GM19372 (cell line): ENCODE measurements around the gene TSPAN18.

Source experiments
- ATAC-seq: cut with Tn5 transposase; IDR thresholded peaks from one replicate; pipeline ENCODE4 v1.9.1; 2021; ENCODE audit warnings: mild to moderate bottlenecking, low read depth, moderate library complexity; ENCODE audit not compliant: unreplicated experiment

The TSPAN18 gene

DNA sequence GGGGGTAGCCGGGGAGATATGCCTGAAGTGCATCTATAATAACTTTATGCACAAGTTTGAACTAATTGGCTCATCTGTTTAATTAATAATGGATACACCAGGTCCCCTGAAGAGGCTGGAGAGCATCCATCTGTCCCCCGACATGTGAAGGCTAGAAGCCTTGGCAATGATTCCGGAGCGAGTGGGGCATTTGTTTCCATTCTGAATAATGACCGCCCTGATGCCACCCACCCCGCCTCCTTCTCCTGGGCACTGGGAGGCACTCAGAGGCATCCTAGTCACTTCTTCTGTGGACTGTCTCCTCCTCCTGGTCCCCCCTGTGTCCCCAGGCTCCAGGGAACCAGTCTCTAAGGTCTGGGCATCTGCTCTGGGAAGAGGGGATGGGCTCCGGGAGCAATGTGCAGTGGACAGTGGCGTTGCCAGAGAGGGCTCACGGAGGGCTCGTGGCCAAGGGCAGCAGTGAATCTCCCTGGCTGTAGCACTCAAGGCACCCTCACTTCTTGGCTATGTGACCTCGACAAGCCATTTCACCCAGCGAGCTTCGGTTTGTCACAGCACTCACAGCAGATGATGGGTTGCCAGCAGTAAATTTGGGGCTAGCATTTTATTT is 64.7 kb downstream of the TSPAN18 start:
- ATAC-seq, result no peak

DNA sequence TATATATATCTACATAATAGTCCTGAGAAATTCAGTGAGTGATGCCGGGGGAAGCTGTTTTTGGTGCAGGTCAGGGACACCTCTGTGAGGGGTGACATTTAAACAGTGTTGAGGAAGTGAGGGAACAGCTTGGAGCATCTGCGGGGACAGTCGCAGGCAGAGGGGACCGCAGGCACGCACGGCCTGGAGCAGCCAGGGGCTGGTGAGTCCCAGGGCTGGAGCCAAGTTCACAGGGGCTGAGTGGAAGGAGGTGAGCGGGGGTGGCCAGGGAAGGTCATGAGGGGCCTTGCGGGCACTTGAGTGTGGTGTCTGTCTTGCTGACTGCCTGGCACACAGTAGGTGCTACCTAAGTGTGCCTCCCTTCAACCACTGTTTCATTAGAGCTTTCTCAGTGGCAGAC is 65.4 kb downstream of the TSPAN18 start:
- no peak for ATAC-seq

DNA sequence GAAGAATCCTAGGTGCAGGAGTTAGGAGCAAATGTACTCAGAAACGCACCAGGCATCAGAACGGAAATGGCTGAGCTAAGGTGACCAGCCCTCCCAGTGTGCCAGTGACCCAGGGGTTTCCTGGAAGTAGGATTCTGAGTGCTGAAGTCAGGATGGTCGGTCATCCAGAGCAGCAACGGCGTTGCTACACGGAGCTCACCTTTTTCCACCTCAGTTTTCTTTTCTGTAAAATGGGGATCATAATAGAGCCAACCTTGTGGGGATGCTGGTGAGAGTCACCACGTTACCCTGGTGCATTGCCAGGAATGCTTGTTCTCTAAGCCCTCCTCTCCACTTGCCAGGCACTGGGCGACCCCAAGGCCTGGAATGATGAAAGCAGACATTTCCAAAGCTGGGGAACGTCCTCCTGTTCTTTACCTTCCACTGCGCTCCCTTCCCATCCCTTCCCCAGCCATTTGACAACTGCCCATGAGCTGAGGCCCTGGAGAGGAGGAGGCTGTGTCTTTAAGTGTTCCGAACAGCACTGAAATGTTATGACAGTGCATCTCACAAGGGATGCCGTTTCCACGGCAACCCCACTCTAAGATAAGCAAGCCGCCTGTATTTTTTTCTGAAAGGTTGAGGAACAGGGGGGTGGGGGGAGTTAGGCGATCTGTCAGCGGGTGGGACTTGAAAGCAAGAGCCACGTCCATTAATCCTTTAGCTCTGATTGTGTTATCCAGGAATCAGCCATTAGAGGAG is 66.8 kb downstream of the TSPAN18 start:
- no peak for ATAC-seq

DNA sequence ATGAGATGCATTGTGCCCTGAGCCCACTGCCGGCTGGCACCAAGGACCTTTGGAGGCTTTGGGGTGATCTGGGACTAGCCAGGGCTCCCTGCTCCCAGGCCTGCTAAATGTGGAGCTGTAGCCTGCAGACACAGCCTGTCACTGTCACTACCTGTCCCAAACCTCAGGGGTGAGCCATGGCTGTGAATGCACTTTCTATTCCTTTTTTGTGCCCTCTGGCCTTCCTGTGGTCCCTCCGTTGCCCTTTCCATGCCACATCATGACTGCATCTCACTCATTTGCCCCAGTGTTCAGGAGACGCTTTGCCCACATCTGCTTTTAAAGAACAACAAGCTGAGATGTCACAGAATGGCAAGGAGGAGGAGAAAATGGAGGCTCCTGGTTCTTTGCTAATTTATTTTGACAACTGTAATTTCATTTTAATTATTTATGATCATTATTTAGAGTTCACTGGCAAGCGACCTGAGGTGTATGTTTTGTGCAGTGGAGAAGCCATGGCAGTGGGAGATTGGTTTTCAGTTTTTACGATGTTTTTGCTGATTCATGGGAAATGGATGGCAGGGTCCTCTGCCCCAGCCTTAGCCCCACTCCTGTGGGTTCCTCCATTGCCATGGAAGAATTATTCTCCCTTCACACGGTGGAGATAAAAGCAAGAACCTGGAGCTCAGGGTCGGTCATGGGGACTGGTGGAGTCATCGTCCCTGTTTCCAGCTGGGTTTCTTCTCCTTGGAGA is 69.2 kb downstream of the TSPAN18 start:
- no peak for ATAC-seq

DNA sequence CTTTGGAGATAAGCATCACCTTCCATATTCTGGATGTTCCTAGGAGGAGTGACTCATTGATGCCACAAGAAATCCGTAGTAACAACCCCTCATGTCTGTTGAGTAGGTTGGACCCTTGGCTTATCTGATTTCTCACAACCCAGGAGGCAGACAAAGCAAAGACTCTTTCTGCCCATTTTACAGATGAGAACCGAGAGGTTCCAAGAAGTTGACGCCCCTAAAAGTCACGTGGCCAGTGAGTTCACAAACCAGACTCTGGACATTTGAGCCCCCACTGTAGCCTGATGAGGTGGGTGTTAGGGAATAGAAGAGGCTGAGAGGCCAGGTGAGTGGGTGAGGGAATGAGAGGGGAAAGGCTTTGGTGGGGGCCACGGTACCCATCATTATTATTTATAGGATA is 70.3 kb downstream of the TSPAN18 start:
- no peak for ATAC-seq

DNA sequence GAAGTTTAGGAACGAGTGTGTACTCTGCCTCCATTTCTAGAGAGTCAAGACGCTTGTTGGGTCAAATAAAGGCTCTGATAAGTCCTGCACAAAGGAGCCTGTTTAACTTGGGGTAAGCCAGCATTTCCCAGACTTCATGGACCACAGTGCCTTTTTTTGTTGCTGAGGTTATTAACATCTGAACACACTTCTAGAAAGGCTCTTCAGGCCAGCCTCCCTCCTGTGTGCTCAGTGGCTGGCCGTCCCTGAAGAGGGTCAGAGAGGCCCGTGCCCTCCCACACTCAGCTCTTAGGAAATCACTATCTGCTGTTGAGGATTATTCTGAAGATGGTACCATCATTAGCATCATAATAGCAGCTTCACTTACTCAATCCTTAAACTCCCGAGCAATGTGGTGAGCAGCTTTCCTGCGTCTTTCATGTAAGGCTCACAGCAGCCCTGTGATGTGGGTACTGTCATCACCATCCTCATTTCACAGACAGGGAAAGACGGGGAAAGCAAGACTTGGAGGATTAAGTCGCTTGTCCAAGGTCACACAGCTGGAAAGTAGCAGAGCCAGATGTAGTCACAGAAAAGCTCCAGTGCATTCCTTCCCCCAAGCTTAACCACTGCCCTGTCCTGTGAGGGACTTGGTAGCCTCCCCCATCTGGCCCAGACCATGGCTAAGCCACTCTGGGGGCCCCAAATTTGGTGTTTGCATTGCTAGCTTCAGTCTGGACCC is 71.3 kb downstream of the TSPAN18 start:
- no peak for ATAC-seq

DNA sequence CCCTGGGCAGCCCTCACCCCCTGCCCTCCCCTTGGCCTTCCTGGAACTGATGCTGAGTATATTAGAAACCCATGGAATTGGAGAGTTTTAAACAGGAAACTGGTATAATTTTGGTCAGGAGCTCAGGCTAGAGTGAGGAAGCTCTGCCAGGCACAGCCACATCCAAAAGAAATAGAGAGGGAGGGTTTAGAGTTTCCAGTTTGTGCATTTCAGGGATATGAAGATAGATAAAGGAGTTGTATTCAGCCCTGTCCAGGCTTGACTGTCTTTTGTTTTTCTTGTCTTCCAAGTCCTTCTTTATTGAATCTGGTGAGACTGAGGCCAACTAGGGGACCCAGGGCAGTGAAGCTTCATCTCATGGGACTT is 71.8 kb downstream of the TSPAN18 start:
- ATAC-seq, result no peak

DNA sequence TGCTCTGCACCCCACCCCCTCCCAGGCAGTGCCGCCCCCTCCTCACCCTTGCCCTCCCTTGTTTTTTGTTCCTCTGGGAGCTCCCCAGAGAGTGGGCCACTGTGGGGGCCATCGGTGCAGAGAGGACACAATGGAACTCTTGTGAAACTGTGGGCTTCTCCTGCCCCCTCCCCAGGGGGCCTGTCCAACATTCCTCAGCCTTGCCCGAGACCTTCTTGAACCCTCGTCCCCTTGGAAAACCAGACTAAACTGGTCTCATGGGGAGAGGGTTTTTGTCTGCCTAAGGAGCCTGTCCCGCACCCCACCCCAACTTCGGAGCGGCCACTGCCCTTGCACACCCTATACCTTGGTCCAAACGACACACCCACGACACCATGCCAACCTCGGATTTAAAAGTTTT is 72.2 kb downstream of the TSPAN18 start:
- ATAC-seq, result no peak

DNA sequence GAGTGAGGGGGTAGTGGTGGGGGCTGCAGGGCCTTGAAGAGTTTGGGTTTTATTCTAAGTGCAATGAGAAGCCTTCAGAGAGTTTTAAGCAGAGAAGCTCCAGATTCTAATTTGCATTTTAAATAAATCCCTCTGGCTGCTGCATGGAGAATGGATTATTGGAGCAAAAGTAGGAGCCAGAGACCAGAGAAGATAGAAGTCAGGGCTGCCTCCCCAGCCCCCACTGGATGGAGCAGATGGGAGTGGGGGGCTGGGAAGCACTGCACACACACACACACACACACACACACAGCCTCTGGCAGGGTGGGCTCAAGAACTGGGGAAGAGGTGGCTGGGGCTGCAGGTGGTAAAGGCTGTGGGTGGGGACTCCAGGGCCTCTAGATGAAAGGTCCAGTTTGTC is 75.6 kb downstream of the TSPAN18 start:
- ATAC-seq, result no peak

DNA sequence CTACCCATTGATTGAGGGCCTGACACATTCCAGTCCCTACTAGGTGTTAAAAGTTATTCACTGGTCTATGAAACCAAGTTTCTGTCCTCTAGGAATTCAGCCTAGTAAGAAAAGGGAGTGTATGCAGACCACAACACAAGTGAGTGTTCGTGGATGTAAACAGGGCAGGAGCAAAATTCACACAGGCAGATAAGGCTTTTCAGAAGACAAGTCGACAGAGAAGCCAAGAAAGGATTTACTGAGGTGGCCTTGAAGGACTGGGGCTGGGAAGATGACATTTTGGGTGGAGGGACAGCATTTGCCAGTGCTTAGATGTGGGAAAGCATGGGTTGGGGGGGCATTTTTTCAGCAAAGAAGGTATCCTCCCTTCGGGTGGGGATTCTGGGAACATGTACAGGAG is 76.2 kb downstream of the TSPAN18 start:
- no peak for ATAC-seq

DNA sequence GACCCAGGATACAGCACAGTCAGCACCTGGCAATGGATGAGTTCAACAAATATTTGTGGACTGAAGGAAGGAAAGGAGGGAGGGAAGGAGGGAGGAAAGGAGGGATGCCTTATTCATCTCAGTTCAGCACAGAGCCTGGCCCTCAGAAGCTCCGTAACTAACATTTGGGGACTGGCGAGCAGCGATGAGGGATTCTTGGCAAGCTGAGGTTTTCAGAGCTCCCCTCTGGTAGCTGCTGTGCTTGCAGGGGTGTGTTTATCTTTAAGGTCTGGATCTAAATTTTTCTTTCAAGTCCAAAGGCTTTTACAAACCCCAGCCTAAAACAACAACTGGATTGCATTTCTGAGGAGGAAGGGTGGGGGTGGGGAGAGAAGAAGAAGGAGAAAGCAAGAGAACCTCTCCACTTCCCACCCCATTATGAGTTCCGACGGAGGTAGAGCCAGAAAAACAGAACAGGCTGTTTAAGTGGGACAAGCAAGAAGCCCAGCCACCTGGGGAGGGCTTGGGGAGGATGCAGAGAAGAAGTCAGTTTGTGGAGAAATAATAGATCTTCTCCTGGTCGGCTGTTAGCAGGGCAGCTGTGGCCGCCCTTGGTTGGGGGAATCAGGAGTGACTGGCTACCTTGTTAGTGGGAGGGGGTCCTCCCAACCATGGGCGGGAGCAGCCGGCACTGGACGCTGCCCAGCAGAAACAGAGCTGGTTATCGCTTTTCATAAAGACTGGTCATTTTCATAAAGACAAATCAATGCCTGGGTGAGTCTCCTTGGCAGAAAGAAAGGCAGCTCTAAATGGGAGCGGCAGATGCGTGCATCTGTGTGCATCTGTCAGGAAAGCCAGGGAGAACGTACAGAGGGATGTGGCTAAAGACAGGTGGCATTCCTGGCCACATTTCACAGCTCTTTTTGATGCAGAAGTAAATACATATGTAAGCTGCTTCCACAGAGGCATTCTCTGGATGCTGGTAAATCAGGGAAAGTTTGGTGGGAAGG is 78.0 kb downstream of the TSPAN18 start:
- ATAC-seq, result no peak

DNA sequence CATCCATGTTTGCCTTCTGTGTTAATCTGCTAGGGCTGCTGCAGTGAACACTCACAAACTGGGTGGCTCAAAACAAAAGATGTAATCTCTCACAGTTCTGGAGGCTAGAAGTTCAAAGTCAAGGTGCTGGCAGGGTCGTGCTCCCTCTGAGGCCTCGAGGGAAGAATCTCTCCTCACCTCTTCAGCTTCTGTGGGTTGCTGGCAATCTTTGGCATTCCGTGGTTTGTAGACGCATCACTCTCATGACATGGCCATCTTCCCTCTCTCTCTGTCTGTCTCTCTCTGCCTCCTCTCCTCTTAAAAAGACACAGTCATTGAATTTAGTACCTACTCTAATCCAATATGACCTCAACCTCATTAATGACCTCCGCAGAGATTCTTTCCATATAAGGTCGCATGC is 78.8 kb downstream of the TSPAN18 start:
- ATAC-seq, result no peak

DNA sequence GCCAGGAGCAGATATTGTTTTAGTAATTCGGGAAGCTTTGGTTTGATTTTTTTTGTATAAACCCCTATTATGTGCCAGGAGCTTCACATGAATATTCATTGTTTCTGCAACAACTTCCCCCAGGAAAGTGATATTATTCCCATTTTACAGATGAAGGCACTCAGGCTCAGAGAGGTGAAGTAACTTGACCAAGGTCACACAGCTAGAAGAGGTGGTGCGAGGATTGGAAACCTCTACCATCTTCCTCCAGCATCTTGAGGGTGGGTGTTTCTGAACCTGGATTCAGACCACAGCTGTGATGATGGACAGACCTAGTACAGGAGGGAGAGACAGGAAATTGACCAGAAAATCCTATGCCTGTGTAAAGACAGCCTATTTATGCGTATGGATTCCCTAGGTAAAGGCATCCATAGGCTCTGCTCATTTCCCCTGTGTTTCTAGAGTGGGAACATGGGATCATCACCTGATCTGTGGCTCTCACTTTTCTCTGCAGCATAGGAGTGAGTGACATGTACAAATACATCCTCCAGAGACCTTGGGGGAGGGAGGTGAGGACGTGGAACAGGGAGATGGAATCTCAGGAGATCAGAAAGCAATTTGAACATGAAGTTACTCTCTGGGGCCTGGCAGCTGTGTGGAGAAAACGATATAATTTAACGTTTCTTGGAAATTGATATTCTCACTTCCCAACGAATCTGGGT is 81.4 kb downstream of the TSPAN18 start:
- ATAC-seq, result no peak

DNA sequence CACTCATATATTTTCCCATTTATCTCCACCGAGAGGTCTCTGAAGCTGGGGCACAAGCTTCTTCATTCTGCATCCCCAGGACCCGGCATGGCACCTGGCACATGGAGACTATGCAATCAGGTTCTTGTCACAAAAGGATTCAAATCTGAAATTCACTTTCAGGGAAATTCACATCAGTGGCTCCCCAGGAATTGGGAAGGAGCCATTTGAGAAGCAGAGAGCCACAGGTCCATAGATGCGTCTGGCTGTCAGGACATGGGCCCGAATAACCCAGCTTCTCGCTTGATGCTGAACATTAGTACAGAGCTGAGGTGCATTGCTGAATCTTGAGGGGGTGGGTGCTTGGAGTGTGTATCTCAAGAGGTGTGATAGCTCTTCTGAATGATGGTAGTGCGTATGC is 82.5 kb downstream of the TSPAN18 start:
- ATAC-seq, result no peak

DNA sequence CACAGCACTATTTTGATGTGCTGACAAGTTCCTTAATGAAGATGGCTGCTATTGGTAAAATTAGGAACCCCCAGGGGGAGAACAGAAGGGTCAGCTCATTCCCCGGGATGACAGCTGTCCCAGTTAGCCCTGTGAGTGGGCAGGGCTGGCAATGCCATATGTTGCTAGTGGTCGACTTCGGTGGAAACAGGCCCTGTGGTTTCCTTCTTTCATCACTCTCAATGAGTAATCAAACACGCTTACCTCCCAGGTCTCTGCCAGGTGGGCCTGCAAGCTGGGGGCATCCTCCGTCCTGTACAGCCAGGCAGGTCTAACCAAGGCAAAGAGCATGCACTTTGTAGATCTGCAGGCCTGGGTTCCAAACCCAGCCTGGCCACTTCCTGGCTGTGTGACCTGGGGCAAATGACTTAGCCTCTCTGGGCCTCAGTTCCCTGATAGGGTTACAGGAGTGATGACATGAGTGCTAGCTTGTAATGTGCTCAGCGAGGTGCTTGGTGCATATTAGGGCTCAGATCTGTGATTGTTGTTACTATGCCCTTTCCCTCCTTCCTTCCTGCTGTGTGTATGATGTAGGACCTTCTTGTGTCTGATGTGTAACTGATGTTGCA is 85.2 kb downstream of the TSPAN18 start:
- no peak for ATAC-seq

DNA sequence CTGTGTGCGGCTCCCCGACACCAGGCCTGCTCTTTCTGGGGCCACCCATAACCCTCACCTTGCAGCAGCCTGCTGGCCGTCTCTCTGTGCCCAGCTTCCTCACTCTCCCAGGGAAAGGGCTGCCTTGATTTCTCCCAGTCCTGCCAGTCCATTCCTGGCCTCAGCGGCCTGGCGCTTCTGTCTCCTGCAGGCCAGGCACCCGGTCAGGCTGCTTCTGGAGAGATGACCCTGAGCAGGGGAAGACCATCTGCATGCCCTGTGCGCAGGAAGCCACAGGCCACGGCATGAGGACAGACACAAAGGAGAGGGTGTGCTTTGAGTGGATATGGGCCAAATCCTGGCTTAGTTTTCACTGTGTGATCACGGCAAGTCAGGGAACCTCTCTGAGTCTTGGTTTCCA is 86.2 kb downstream of the TSPAN18 start:
- no peak for ATAC-seq

DNA sequence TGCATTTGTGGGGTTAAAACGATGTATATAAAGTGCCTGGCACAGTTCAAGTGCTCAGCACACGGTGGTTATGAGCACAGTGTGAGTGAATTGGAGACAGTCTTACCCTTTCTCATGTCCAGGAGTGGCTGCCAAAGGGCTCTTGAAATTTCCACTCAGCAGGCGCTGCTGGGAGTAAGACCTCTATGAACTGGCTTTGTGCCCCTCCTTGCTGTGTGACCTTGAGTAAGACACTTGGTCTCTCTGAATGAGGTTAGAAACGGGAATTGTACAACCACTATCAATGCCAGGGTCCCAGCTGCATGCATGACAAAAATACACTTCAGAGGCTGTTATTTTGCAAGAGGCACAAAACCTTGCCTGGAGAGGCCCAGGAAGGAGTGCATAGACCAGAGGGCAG is 86.6 kb downstream of the TSPAN18 start:
- ATAC-seq, result no peak

DNA sequence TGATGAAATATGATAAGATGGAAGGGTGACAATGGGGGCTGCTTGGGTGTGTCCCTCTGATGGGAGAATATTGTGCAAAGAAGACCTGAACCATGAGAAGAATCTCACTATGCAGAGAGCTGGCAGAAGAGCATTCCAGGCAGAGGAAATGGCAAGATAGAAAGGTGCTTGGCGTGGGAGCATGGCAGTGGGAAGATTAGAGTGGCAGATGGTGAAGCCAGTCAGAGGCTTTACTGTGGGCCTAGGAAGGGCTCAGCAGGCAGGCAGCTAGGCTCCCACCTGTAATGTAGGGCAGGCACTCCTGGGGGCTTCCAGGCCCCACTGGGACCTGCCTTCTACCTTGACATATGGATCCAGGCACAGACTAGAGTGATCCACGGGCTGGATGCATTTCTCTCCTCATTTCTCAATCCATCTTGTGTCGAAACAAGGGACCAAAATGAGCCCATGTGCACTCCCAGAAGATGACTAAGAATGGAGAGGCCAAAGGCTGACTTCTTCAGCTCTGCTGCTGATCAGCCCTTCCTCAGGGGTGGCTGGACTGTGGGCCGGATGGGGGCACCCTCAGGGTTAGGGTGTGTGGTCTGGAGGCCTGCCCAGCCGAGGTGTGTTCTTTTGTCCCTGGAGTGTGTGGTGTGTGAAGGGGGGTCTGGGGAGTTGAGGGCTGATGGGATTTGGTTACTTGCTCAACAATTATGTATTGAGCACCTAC is 88.3 kb downstream of the TSPAN18 start:
- ATAC-seq, result no peak
